Epithelial cell of alveolus of lung (primary cell): Measurements from ENCODE around the gene LAMA4. TPM values are rescaled to one million over a fixed set of nuclear protein-coding genes. Genes with fewer than 3 reads are reported as not detected.

Experiments used
- total RNA-seq: library from RNA; depleted of rRNA; stranded (reverse); fragments of >200 nt; gene quantifications from 2 replicates; pipeline ENCODE4 v1.2.1, GENCODE V29; 2015

The LAMA4 gene
- total RNA-seq = 88.0 and 124 TPM in 2 replicates

DNA sequence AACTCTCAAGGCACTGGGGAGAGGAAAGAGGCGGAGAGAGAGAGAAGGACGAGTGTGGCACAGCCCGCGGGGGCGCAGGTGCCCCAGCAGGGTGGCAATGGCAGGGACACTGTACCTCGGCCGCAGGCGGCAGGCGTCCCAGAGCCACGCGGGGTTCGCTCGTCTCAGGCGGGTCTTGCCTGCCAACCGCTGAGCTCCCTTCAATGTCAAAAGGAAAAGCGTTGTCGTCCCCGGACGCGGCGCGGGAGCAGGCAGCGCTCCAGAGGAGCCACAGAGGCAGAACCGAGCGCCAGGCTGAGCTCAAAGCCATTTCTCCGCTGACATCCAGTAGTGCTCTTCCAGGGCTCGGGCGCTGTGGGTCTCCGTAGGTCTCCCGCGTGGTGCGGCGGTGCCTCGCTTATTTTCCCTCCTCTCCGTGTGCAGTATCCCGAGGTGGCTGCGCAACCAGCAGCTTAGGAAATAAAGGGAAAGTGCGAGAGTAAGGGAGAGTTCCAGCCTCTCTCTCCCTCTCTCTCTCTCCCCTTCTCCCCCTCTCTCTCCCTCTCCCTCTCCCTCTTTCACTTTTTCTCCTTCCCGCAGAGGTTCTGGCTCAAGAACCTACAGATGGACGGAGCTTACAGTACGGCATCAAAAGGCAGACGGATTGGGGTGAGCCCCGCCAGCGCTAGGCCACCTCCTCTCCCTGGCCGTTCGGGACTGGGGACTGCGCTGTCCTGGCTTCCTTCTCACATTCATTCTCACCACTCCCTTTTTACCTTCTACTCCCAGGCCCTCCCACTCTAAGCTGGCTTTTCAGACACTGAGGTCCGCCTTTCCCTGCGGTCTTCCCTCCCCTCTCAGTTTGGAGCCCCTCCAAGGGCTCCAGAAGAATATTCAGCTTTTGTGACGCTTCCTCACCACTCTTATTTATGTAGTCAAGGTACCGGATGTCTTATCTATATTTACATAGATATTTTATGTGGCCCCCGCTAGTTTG, at the start of gene LAMA4:
LAMA4 (minus strand) TSS at position 727 of the 976 bp plus-strand sequence; CDS start at position 310, 417 bp downstream.

GRCh38 chr6:112087136-112087911, 167.0 kb downstream of the LAMA4 start, which contains the start of the genes FAM229B and TUBE1:
TSS of gene FAM229B (plus strand) at chr6:112087591. CDS start at chr6:112099284, 11,693 bp downstream.
TSS of gene TUBE1 (minus strand) at chr6:112087482. CDS start at chr6:112087434, 48 bp downstream.

Other genes starting within 250 kb of the LAMA4 start
- gene CCN6, start 200.5 kb downstream of the LAMA4 start, total RNA-seq = not detected in 2 replicates
- 16.3 and 21.0 TPM in 2 replicates for gene TUBE1, start 167.1 kb downstream of the LAMA4 start, total RNA-seq
- 4.7 and 18.9 TPM in 2 replicates for gene FAM229B, start 167.0 kb downstream of the LAMA4 start, total RNA-seq
- gene RFPL4B, start 92.8 kb upstream of the LAMA4 start, total RNA-seq = not detected in 2 replicates